Vagina (tissue), 2 donors: ENCODE data around the gene ETV5.

Source experiments
- CTCF ChIP-seq, 3 experiments: fragments of 450-650 bp in 2 of 3; fragments of 200-600 bp in 1 of 3; sonication (generic) in 1 of 3; IDR thresholded peaks; one replicate each; pipeline ENCODE4 v1.5.1; 2017 to 2019; ENCODE audit warnings: antibody characterized with exemption in 3 of 3, mild to moderate bottlenecking in 2 of 3, moderate library complexity in 2 of 3
- POLR2A ChIP-seq, 2 donors: fragments of 450-650 bp; IDR thresholded peaks; one replicate each; pipeline ENCODE4 v1.6.1; 2017; ENCODE audit warnings: antibody characterized with exemption in 2 of 2, mild to moderate bottlenecking in 2 of 2, moderate library complexity in 2 of 2

GRCh38 chr3:186044968-186045367, 63.9 kb downstream of the ETV5 start:
- TF ChIP-seq CTCF (IDR thresholded peaks at IDR 0.05) (no peak), POLR2A (IDR thresholded peaks at IDR 0.05) (no peak)
